ENCODE data around the gene HOXB6.

The HOXB6 gene

DNA sequence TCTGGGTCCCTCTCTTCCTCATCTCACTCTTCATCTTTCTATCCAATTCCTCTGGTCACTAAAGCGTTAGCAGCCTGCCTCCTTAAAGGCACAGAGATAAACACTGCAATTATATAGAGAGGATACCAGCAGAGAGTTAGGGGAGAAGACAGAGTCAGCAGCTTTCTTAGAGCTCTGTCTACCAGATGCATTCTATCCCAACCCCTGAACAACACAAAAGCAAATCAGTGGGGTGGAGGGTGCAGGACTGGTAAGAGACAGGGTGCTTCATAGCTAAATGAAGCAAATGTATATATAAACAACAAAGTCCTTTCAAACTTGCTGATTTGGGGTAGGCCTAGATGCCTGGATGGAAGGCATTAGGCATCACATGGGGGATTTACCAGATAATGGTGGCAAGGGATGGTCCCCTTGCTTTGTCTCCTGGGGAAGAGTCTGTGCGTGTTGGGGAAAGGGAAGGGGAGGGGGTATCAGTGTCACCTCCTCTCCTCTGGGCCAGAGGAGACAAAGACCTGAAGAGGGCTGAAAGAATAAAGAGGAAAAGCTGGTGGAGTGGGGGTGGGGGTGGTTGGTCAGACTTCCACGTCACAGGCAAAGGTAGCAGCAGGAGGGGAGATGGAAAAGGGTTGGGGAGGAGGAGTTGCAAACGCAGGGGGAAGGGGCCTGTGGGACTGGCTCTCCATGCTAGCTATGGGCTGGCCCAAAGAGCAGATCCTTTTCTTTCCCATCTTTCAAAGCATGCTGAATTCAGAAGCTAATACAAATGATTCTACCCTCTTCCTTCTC lies 38.7 kb downstream of the HOXB6 start:
- DNase-seq (ENCODE audit: low spot score): no peak

DNA sequence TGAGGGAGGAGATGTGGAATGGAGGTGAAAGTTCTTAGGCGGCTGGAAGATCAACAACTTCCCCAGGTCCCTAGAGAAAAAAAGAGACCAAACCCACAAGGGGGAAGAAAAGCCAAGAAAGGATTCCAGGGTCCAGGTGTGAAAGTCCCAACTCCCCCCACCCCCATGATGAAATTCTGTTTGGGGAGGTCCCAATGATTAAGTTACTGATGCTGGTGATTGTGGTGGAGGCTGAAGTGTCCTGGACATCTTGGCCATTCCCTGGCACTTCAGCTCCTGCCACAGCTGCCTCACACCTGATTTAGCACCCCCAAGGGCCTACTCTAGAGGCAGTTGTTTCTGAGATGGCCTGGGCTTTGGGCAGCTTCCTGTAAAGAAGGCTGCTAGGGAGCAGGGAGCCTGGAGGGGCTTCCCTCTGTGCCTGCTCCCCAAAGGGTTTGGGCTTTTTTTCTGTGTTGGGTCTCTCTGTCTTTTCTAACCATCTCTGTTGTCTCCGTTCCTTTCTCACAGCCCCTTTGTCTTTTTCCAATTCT lies 39.7 kb downstream of the HOXB6 start:
- DNase-seq (ENCODE audit: low spot score): no peak

DNA sequence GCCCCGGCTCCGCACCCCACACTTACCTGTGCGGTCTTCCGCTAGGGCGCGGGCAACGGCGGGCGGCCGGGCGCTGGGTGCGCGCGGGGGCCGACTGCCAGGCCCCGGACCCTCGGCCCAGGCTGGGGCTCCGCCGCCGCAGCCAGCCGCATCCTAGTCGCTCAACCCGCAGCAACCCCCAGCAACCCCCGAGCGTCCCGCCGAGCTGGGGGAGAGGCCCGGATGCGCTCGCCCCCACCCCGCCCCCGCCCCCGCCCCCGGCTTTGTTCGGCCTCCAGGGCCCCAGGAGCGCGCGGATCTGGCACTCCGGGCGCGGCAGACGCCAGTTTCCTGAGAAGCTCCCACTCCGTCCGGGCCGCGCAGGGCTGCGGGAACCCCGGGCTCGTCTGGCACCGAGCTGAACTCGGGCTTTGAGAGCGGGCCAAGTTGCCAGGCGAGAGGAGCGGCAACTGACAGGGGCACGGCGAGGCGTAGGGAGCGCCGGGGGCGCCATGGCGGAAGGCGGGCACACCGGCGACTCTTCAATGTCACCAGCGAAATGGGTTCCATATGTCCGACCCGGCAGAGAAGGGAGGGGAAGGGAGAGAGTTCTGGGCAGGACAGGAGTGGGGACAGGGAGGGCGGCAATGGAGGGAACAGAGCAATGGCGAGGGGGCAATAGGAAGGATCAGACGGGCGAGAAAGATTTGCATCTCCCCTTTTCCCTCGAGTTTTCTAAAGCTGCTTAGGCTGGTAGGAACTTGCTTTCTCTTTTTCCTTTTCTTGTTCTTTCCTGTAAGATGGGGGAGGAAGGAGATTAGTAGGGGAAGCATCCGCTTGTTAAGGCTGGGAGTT lies 40.4 kb downstream of the HOXB6 start:
- no peak for DNase-seq (ENCODE audit: low spot score)

DNA sequence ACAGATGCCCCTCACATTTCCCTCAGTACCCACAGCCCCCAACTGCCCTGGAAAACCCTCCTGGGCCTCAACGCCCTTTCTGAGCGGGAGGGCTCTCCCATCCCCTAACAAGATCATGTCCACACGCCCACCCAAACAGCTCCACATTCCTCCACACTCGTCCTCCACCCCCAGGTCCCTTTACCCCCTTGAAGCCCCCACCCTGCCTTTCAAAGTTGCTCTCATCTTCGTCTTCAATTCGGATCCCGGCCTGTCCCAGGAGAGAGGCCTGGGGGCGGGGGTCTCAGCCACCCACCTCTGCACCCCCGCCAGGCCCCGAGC lies 41.0 kb downstream of the HOXB6 start:
- no peak for DNase-seq (ENCODE audit: low spot score)

DNA sequence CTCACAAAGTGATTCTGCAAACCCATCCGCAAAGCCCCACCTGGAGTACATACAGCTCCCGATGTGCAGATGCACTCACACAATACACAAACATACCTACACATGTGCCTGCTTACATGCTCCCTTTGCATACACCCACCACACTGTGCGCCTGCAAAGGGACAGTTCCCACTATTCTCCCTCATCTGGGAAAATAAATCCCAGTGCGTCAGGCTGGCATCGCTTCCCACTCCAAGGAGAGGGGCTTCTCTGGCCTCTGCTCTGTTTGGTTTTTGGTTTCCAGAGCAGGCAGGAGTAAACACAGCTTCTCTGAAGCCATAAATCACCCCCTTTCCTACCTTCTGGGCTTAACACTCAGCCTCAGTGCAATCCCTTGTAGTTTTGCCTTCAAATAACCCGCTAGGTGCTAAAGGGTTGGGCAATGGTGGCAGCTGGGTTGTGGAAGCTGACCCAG lies 41.4 kb downstream of the HOXB6 start:
- no peak for DNase-seq (ENCODE audit: low spot score)

DNA sequence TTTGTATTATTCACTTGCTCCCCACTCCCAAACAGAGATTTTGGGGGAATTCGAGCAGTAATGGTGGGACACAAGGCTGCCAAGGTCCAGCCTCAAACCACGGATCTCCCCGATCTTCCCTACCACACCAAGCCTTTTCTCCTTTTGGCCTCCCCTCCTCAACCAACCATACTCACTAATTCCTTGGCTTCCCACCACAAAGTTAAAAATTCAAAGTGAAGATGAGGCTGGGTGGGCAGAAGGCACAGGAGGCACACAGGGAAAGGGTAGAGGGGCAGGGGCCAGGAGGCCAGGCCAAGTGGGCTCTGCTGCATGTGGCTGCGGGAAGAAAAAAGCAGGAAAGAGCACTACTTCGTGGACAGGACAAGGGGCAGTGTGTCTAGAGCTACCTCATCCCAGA lies 41.9 kb downstream of the HOXB6 start:
- DNase-seq (ENCODE audit: low spot score): no peak

DNA sequence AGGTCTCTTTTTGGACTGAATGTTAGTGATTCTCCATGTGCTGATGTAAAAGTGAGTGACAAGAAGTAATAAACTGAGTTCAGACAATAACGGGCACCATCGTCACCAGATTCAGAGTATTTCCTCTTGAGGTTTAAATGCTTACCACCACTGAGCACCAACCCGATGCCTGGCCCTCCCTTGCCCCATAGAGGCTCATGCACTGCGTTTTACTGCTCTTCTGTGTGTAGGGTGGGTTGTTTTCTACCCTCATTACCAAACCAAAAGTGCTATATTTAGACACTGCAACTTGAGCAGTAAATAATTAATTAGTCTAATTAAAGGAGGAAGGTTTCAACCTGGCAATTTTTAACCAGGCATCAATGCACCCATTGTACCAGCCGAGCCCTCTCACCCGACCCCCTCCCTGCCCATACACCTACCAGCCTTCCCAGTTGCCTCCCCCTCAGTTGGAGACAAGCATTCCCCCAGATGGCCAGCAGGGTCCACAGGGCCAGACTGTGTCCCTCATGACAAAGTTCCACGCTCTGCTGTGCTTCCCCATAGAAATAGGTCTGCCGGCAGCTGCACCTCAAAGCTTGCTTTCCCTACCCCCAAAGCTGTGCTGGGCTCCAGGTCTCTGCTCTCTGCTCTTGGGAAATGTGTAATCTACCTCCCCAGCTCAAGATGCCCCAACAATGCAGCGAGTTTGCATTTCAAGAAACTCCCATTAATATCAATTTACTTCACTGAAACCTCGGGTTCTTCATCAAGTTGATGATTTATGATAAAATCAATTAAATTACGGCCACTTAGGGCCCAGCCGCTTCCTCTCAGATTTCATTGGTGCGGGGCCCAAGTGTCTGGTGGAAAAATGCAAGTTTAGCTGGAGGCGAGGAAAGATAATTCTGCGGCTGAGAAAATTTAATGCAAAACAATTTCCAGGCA lies 42.6 kb downstream of the HOXB6 start:
- no peak for DNase-seq (ENCODE audit: low spot score)

DNA sequence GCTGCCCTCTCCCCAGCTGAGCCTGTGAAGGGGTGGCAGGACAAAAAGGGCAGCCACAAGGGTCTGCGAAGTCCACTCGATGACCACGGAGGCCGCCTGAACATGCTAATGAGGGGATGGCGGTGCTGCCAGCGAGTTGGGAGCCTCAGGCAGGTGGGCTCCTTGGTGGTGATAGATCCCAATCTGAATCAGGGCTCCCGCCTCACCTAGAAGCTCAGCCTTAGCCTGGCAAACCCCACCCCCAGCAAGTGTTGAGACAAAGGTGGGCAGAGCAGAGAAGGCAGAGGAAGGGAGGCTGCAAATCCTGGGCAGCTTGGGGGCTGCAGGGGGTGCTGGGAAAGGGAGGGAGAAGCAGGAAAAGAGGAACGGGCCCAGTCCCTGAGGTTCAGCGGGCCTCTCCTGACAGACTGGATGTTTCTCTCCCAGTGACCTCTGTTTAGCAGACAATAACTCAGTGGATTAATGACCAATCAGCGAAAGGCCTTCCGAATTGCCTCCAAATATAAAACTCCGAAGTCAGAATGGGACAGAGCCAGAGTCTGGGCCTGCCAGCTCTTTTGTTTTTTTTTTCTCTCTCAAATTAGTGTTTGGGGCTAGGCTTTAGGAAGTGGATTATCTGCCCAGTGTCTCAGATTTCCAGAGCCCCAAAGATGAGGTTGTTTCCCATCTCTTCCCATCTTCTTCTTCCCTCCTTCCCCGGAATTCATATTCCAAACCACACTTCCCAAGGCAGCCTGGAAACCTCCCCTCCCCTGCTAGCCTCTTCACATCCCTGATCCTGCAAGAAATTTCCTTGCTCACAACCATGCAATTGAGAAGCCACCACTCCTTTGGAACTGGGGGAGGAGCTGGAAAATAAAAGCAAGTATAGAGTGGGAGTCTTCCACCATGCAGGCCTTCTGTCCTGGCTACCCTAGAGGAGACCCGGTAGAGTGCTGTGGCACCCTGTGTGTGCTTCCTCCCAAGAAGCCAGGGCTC lies 44.7 kb downstream of the HOXB6 start:
- DNase-seq (ENCODE audit: low spot score): no peak

DNA sequence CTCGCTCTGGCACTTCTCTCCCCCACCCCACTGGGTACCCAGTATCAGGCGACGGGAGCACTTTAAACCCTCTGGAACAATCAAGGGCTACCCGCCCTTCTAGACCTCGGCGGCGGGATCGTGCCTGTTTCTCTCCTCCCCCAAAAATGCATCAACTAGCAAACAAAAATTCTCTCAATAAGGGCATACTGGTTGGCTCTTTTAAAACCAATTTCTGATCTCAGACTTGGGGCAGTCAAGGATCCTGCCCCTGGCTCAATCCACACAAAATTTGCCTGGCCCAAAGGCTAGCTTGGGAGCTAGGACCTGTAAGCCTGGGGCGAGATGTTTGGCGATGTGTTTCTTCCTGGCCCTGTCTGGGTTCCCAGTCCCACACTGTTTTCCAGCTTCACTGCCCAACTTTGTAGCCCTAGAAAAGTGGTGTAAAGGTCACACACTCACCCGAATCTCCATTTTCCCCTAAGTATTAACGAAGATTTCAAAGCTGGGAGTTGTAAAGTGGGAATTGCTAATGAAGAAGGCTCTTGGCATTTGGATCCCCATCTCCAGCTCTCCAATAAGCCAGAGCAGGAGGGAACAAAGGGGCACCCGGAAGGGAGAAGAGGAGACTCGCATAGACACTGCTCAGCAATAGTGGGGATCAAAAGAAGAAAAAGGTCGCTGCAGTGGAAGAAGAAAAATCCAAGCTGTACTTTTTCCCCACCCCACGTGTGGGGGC lies 45.5 kb downstream of the HOXB6 start:
- no peak for DNase-seq (ENCODE audit: low spot score)

DNA sequence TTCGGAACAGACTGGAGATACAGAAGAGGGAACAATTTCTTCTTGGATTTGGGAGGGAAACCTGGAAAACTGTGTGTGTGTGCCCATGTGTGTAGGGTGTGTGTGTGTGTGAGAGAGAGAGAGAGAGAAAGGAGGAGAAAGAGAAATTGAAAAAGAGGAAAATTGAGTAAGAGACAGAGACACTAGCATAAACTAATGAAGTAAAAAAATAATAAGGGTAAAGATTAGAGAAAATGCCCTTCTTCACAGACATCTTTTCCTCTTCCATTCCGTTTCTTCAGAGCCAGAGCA lies 46.0 kb downstream of the HOXB6 start:
- no peak for DNase-seq (ENCODE audit: low spot score)

DNA sequence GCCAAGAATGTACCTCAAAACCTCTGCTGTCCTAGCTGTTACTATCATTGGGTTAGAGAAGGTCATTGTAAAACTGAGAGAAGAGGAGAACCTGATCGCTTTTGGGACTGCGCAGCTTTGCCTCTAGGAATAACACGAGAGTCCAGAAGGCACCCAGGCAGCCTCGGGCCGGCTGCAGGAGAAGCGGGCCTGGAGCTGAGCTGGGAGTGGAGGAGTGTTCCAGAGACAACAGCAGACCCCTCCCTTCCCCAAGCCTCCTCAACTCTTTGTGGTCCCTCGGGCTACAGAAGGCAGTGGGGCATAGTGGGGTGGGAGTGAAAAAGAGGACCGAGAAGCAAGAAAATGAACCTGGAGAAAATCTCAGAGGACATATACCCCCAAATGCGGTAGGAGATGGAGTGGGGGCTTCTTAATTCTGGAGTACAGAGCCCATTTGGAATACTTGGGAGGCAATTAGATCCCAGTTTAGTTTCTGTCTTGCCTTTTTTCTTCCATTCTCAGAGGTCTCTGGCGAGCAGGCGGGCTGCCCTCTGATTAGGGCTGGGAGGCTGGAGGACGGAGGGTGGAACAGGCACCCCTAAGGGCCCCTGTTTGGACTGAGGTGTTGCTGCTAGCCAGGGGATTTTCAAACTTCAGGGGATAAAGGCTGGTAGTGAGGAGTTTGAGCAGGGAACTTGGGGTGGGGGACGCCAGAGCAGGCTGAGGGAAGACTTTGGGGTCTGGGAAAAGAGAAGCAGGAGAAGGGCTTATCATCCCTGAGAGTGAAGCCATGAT lies 46.5 kb downstream of the HOXB6 start:
- no peak for DNase-seq (ENCODE audit: low spot score)

DNA sequence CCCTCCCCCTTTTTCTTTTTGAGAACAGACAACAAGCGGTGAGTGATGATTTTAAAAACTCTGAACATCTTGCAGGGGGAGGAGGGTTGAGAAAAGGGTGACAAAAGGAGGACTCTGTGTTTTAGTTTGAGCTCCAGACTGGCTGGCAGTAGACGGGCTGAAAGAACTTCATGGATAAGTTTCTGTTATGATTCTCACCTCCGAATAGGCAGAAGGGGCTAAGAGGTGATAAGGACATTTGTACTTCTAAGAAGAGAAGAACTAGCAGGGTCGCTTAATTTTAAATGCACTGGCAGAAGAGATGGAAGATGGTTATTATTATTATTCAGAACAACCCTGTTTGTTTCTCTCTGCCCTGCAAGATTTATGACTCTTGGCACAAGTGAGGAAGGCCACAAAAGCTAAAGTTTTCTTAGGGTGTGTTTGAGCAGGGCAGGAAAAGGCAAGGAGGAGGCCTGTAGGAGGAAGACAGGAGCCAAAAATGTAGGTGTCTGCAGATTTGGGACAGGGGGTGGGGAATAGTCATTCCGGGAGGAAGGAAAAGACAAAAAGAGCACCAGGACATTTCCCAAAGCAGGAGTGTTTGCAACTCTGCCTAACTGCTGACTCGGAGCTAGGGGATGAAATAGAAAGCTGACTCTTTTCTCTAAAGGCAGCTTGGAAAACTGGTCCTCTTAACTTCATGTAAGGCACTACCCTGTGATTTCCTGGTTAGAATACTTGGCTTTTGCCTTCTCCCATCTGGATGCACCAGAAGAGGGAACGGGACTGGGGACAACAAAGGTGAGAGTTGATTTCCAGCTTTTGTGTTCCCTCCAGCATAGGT lies 48.0 kb downstream of the HOXB6 start:
- DNase-seq (ENCODE audit: low spot score): no peak

DNA sequence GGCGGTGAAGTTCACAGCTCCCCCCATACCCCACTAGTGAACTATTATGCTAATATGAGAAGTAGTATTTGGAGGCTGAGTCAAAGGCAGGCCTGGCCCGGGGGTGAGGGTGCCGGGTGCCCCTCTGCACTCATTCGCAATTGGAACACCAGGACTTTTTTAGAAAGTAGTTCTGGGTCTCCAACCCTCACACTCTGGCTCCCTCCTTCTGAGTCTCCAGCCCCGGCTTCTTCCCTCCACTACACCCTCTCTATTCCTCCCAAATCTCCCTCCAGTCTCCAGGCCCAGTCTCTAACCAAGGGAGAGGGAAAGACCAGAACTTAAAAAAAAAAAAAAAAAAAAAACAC lies 48.6 kb downstream of the HOXB6 start:
- DNase-seq (ENCODE audit: low spot score): no peak

DNA sequence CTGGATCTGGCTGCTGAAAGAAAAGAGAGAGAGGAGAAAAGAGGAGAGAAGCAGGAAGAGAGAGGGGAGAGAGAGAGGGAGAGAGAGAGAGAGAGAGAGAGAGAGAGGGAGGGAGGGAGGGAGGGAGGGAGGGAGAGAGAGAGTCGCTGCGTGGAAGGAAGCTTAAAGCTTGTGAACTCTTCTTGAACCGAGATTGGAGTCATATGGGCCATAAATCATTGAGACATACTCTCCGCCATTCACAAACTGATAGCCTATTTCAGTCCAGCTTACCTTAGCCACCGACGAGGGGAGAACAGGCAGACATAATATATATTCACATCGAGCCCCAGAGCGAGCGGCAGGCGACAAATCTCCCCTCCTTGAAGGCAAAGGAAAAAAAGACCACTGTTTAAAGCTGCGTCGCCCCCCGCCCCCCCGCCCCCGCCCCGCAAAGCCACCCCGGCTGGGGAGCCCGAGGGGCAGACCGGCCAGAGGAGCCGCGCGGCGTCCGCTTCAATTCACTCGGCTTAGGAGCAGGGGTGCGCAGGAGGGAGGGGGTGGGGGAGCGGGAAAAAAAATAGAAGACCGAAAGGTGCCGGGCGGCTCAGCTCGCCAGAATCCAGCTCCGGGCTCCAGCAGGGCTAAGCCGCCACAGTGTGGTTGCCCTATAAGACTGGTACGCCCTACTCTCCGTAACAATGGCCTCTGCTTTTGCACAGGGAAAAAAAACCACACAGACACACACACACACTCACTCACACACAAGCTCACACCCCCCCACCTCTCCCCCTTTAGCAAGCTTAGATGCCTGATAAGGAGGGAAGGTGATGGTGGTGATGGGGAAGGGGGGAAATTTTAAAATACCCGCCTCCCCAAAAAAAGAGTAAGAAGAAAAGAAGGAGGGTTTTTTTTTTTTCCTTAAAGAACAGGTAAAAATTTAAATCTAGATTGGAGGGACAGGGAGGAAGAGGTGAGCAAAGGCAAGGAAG lies 49.2 kb downstream of the HOXB6 start:
- DNase-seq (ENCODE audit: low spot score): no peak

DNA sequence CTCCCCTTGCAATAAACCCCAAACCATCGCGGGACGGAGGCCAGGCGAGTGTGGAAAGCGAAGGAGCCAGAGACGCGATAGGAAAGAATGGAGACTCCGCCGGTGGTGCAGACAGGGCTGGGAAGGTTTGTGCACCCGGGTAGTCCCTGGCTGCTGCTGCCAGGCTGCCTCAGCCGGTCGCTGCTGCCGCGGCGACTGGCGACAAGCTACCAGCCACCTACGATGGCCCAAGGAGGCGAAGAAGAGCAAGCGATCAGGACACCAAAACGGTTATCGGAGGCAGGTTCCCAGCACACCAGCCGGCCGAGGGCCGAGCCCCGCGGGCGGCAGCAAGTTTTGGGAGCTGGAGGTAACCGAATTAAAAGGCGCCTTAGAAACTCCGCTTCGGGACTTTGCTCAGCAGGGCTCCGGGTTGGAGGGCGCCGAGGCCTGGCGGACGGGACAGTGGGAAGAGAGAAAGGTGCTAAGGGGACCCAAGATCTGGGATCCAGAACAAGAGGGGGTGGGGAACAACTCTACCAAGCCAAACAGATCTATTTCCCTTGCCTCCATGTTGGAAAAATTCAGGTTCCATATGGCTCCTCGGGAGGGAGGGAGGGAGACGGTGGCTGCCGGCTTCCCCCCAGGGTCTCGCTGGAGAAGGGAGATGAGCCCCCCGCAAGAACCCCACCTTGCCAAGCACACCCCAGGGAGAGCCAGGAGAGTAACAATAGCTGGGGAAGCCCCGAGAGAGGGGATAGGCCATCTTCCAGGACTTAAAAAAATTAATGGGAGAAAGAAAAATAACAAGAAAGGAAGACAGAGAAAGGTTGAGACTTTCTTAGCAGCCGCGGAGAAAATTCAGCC lies 50.2 kb downstream of the HOXB6 start:
- DNase-seq (ENCODE audit: low spot score): no peak

DNA sequence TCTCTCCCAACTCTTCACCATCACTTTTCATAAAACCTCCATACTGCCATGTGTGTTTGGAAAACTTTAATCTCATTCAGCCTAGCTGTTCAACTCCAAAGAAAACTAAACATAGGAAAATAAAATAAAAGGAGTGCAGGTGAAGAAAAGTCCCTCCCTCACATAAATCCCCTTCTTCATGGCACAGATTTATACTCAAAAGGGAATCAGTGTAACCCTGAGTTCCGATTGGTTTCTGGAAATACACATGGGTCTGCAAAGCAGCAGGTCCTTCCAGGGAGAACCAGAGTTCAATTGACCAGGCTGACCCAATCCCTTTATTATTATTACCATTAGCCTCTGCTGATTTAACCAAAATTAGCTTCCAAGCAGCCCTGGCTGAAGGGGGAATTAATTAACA lies 51.0 kb downstream of the HOXB6 start:
- no peak for DNase-seq (ENCODE audit: low spot score)

DNA sequence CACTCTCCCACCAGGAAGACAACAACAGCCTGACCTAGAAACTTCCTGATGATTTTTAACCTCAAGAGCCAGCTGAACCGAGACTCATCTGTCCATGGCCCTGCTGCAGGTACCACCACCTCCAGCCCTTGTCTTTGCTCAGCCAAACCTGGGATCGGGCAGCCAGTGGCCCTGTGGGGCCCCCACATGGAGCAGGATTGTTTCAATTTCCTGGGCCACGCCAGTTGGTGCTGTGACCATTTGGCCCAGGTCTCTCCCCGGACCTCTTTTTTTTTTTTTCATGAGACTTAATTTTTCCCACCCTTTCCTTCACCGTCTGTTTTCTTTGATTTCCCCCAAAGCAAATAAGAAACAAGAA lies 51.6 kb downstream of the HOXB6 start:
- no peak for DNase-seq (ENCODE audit: low spot score)

Data from CD4-positive, alpha-beta T cell treated with Interleukin-2 at 100 ng/mL for 4 hours (primary cell).